ENCODE data around the gene HCCS.

HCCS gene

DNA sequence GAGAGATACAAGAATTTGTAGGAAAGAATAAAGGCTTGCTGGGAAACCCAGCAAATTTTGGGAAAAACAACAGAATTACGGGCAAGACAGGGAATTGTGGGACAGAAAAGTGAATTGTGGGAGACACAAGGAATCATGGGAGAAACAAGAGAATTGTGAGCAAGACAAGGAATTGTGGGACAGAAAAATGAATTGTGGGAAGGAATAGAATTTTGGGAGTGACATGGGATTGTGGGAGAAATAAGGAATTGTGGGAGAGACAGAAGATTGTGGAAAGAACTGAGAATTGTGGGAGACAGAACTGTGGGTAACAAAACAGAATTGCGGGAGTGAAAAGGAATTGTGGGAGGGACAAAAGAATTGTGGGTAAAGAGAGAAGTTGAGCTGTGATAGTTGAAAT, 1.2 kb upstream of the HCCS start:
- H3K9ac ChIP-seq (ENCODE audit: low read length): peak overlapping the region; percentile 96; the same call in 1 of the 2 replicates

DNA sequence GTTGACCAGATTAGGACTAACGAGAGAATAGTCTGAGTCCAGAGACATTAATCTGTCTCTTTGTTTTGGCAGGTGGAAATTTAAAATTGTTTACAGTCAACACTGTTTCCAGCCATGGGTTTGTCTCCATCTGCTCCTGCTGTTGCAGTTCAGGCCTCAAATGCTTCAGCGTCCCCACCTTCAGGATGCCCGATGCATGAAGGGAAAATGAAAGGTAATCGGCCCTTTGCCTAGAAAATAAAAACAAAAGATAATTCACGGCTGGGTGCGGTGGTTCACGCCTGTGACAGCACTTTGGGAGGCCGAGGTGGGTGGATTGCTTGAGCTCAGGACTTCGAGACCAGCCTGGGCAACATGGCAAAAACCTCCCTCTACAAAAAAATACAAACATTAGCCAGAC, 815 bp downstream of the HCCS start:
- Histone ChIP-seq H3K4me1 (ENCODE audit: low read length) (peaks cover 48% of the 10 kb centered on the region), H3K9me3 (ENCODE audit: insufficient read depth, low read length) (no peaks in the 10 kb centered on the region), H3K9ac (ENCODE audit: low read length) (peak overlapping the region; percentile 96), H3K79me2 (ENCODE audit: low read length) (peaks cover 51% of the 10 kb centered on the region), H3K27ac (ENCODE audit: low read length) (peak overlapping the region; percentile 52), H3K4me3 (ENCODE audit: low read length) (peak overlapping the region; percentile 100), H3K27me3 (ENCODE audit: low read depth, low read length) (no peaks in the 10 kb centered on the region), H3K36me3 (replicated peaks; ENCODE audit: low read depth, low read length) (peaks cover 32% of the 10 kb centered on the region), H4K20me1 (ENCODE audit: insufficient read depth, low read length) (0 out of 2 replicates have a peak, but pooled peaks cover 5% of the 10 kb centered on the region), H2AFZ (ENCODE audit: low read depth, low read length) (no peak overlapping the region), H3K4me2 (ENCODE audit: low read length) (peak overlapping the region; percentile 93)
- TF ChIP-seq, protein P1, sequence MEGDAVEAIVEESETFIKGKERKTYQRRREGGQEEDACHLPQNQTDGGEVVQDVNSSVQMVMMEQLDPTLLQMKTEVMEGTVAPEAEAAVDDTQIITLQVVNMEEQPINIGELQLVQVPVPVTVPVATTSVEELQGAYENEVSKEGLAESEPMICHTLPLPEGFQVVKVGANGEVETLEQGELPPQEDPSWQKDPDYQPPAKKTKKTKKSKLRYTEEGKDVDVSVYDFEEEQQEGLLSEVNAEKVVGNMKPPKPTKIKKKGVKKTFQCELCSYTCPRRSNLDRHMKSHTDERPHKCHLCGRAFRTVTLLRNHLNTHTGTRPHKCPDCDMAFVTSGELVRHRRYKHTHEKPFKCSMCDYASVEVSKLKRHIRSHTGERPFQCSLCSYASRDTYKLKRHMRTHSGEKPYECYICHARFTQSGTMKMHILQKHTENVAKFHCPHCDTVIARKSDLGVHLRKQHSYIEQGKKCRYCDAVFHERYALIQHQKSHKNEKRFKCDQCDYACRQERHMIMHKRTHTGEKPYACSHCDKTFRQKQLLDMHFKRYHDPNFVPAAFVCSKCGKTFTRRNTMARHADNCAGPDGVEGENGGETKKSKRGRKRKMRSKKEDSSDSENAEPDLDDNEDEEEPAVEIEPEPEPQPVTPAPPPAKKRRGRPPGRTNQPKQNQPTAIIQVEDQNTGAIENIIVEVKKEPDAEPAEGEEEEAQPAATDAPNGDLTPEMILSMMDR (IDR thresholded peaks at IDR 0.05; ENCODE audit: low read depth, low read length): no peak
- no peak for TF ChIP-seq EZH2phosphoT487 (IDR thresholded peaks at IDR 0.05; ENCODE audit: low read depth)

More for the DNA sequence above, 1.2 kb upstream of the HCCS start:
- H4K20me1 ChIP-seq (ENCODE audit: insufficient read depth, low read length): 0 out of 2 replicates have a peak, but pooled peaks cover 5% of the 10 kb centered on the region
- no peak for TF ChIP-seq EZH2phosphoT487 (IDR thresholded peaks at IDR 0.05; ENCODE audit: low read depth)
- TF ChIP-seq, protein P1 (IDR thresholded peaks at IDR 0.05; ENCODE audit: low read depth, low read length): no peak
- H3K9me3 ChIP-seq (ENCODE audit: insufficient read depth, low read length): no peaks in the 10 kb centered on the region
- peaks cover 49% of the 10 kb centered on the region for H3K79me2 ChIP-seq (ENCODE audit: low read length)
- no peak overlapping the region for H2AFZ ChIP-seq (ENCODE audit: low read depth, low read length)
- H3K4me2 ChIP-seq (ENCODE audit: low read length): peak overlapping the region; percentile 97
- no peak overlapping the region for H3K27ac ChIP-seq (ENCODE audit: low read length)
- H3K4me1 ChIP-seq (ENCODE audit: low read length): peaks cover 45% of the 10 kb centered on the region
- H3K27me3 ChIP-seq (ENCODE audit: low read depth, low read length): no peaks in the 10 kb centered on the region
- peak overlapping the region; percentile 100 for H3K4me3 ChIP-seq (ENCODE audit: low read length)
- peaks cover 14% of the 10 kb centered on the region for H3K36me3 ChIP-seq (replicated peaks; ENCODE audit: low read depth, low read length)

DNA sequence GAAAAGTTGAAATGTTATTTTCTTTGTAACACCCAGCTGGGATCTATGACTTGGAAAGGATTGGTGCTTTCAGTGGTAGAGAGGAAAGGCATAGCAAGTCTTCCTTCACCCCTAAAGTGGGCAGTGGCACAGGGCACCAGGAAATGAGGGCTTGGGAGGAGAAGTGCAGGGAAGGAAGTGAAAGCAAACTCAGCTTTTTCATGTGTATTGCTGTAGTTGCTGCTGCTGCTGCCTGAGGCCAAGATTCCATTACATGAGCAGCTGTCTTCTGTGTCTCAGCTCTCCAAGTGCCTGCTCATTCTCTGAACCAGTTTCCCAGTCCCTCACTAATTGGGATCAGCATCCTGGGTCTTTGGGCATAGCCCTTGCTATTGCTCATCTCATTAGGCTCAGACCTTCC, 2.6 kb downstream of the HCCS start:
- Histone ChIP-seq H3K4me1 (ENCODE audit: low read length) (peaks cover 38% of the 10 kb centered on the region), H3K4me3 (ENCODE audit: low read length) (peak overlapping the region; percentile 100), H3K79me2 (ENCODE audit: low read length) (peaks cover 51% of the 10 kb centered on the region), H3K9me3 (ENCODE audit: insufficient read depth, low read length) (no peaks in the 10 kb centered on the region), H4K20me1 (ENCODE audit: insufficient read depth, low read length) (0 out of 2 replicates have a peak, but pooled peaks cover 5% of the 10 kb centered on the region), H3K4me2 (ENCODE audit: low read length) (peak overlapping the region; percentile 93), H3K36me3 (replicated peaks; ENCODE audit: low read depth, low read length) (peaks cover 46% of the 10 kb centered on the region), H3K27me3 (ENCODE audit: low read depth, low read length) (no peaks in the 10 kb centered on the region), H3K9ac (ENCODE audit: low read length) (peak overlapping the region; percentile 47), H3K27ac (ENCODE audit: low read length) (peak overlapping the region; percentile 82), H2AFZ (ENCODE audit: low read depth, low read length) (no peak overlapping the region)
- TF ChIP-seq, protein P1 (IDR thresholded peaks at IDR 0.05; ENCODE audit: low read depth, low read length): no peak
- TF ChIP-seq EZH2phosphoT487 (IDR thresholded peaks at IDR 0.05; ENCODE audit: low read depth): no peak

DNA sequence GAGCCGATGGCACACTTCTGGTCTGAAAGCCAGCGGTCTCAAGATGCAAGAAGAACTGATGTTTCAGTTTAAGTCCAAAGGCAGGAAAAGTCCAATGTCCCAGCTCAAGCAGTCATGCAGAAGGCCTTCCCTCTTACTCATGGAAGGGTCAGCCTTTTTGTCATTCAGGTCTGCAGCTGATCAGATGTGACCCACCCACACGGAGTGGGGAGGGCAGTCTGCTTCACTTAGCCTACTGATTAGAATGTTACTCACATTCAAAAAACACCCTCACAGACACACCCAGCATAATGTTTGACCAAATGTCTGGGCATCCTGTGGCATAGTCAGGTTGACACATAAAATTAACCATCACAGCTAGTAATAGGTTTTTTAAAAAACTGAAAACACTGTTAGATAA, 6.6 kb downstream of the HCCS start:
- TF ChIP-seq, protein P1 (IDR thresholded peaks at IDR 0.05; ENCODE audit: low read depth, low read length): no peak
- TF ChIP-seq EZH2phosphoT487 (IDR thresholded peaks at IDR 0.05; ENCODE audit: low read depth): no peak
- Histone ChIP-seq H3K27me3 (ENCODE audit: low read depth, low read length) (no peaks in the 10 kb centered on the region), H3K9me3 (ENCODE audit: insufficient read depth, low read length) (no peaks in the 10 kb centered on the region), H3K4me2 (ENCODE audit: low read length) (no peak overlapping the region), H3K79me2 (ENCODE audit: low read length) (peaks cover 24% of the 10 kb centered on the region), H3K4me1 (ENCODE audit: low read length) (peaks cover 34% of the 10 kb centered on the region), H3K36me3 (replicated peaks; ENCODE audit: low read depth, low read length) (peaks cover 67% of the 10 kb centered on the region), H3K9ac (ENCODE audit: low read length) (no peak overlapping the region), H2AFZ (ENCODE audit: low read depth, low read length) (no peak overlapping the region), H4K20me1 (ENCODE audit: insufficient read depth, low read length) (peaks cover 5% of the 10 kb centered on the region; the same call in 1 of the 2 replicates), H3K27ac (ENCODE audit: low read length) (no peak overlapping the region), H3K4me3 (ENCODE audit: low read length) (no peak overlapping the region)

Measured in OCI-LY3 (cell line).